ENCODE measurements around the gene AK8.

The AK8 gene

GRCh38 chr9:132732326-132733259, 145.5 kb downstream of the AK8 start:
- Histone ChIP-seq H3K36me3 (ENCODE audit: control insufficient read depth, insufficient read depth, low read length) (no peaks in the 10 kb centered on the region), H3K9me3 (ENCODE audit: control insufficient read depth, low read length) (no peaks in the 10 kb centered on the region), H3K4me1 (ENCODE audit: control insufficient read depth, insufficient read depth, low read length, poor library complexity, severe bottlenecking) (no peaks in the 10 kb centered on the region), H3K4me3 (ENCODE audit: insufficient read depth, low read depth, low read length, poor library complexity, severe bottlenecking) (no peak overlapping the region), H3K27ac (ENCODE audit: insufficient read depth, low read length, poor library complexity, severe bottlenecking) (no peak overlapping the region), H3K27me3 (replicated peaks; ENCODE audit: control insufficient read depth, insufficient read depth, low read length, poor library complexity, severe bottlenecking) (no peaks in the 10 kb centered on the region)
- DNase-seq, result no peak

GRCh38 chr9:132731230-132731629, 146.9 kb downstream of the AK8 start:
- H3K27ac ChIP-seq (ENCODE audit: insufficient read depth, low read length, poor library complexity, severe bottlenecking), result no peak overlapping the region
- no peak for DNase-seq
- H3K36me3 ChIP-seq (ENCODE audit: control insufficient read depth, insufficient read depth, low read length), result no peaks in the 10 kb centered on the region
- H3K4me3 ChIP-seq (ENCODE audit: insufficient read depth, low read depth, low read length, poor library complexity, severe bottlenecking), result no peak overlapping the region
- no peaks in the 10 kb centered on the region for H3K27me3 ChIP-seq (replicated peaks; ENCODE audit: control insufficient read depth, insufficient read depth, low read length, poor library complexity, severe bottlenecking)
- no peaks in the 10 kb centered on the region for H3K4me1 ChIP-seq (ENCODE audit: control insufficient read depth, insufficient read depth, low read length, poor library complexity, severe bottlenecking)
- no peaks in the 10 kb centered on the region for H3K9me3 ChIP-seq (ENCODE audit: control insufficient read depth, low read length)

- H3K27ac ChIP-seq (ENCODE audit: insufficient read depth, low read length, poor library complexity, severe bottlenecking), result no peak overlapping the region
- H3K36me3 ChIP-seq (ENCODE audit: control insufficient read depth, insufficient read depth, low read length), result no peaks in the 10 kb centered on the region
- DNase-seq, result no peak
- no peak overlapping the region for H3K4me3 ChIP-seq (ENCODE audit: insufficient read depth, low read depth, low read length, poor library complexity, severe bottlenecking)
- H3K4me1 ChIP-seq (ENCODE audit: control insufficient read depth, insufficient read depth, low read length, poor library complexity, severe bottlenecking), result no peaks in the 10 kb centered on the region
- no peaks in the 10 kb centered on the region for H3K27me3 ChIP-seq (replicated peaks; ENCODE audit: control insufficient read depth, insufficient read depth, low read length, poor library complexity, severe bottlenecking)
- no peaks in the 10 kb centered on the region for H3K9me3 ChIP-seq (ENCODE audit: control insufficient read depth, low read length)
Measured at GRCh38 chr9:132730054-132731033, 147.7 kb downstream of the AK8 start.

- no peak for DNase-seq
- Histone ChIP-seq H3K27ac (ENCODE audit: insufficient read depth, low read length, poor library complexity, severe bottlenecking) (no peak overlapping the region), H3K36me3 (ENCODE audit: control insufficient read depth, insufficient read depth, low read length) (no peaks in the 10 kb centered on the region), H3K9me3 (ENCODE audit: control insufficient read depth, low read length) (no peaks in the 10 kb centered on the region), H3K27me3 (replicated peaks; ENCODE audit: control insufficient read depth, insufficient read depth, low read length, poor library complexity, severe bottlenecking) (no peaks in the 10 kb centered on the region), H3K4me3 (ENCODE audit: insufficient read depth, low read depth, low read length, poor library complexity, severe bottlenecking) (no peak overlapping the region), H3K4me1 (ENCODE audit: control insufficient read depth, insufficient read depth, low read length, poor library complexity, severe bottlenecking) (no peaks in the 10 kb centered on the region)
Measured at GRCh38 chr9:132729235-132729890, 148.7 kb downstream of the AK8 start.

- H3K36me3 ChIP-seq (ENCODE audit: control insufficient read depth, insufficient read depth, low read length), result no peaks in the 10 kb centered on the region
- H3K9me3 ChIP-seq (ENCODE audit: control insufficient read depth, low read length), result no peaks in the 10 kb centered on the region
- H3K27me3 ChIP-seq (replicated peaks; ENCODE audit: control insufficient read depth, insufficient read depth, low read length, poor library complexity, severe bottlenecking), result no peaks in the 10 kb centered on the region
- H3K4me3 ChIP-seq (ENCODE audit: insufficient read depth, low read depth, low read length, poor library complexity, severe bottlenecking), result no peak overlapping the region
- no peak for DNase-seq
- no peak overlapping the region for H3K27ac ChIP-seq (ENCODE audit: insufficient read depth, low read length, poor library complexity, severe bottlenecking)
- no peaks in the 10 kb centered on the region for H3K4me1 ChIP-seq (ENCODE audit: control insufficient read depth, insufficient read depth, low read length, poor library complexity, severe bottlenecking)
Measured at GRCh38 chr9:132728497-132728896, 149.6 kb downstream of the AK8 start.

- Histone ChIP-seq H3K36me3 (ENCODE audit: control insufficient read depth, insufficient read depth, low read length) (no peaks in the 10 kb centered on the region), H3K27ac (ENCODE audit: insufficient read depth, low read length, poor library complexity, severe bottlenecking) (no peak overlapping the region), H3K4me1 (ENCODE audit: control insufficient read depth, insufficient read depth, low read length, poor library complexity, severe bottlenecking) (no peaks in the 10 kb centered on the region), H3K9me3 (ENCODE audit: control insufficient read depth, low read length) (no peaks in the 10 kb centered on the region), H3K27me3 (replicated peaks; ENCODE audit: control insufficient read depth, insufficient read depth, low read length, poor library complexity, severe bottlenecking) (no peaks in the 10 kb centered on the region), H3K4me3 (ENCODE audit: insufficient read depth, low read depth, low read length, poor library complexity, severe bottlenecking) (no peak overlapping the region)
- no peak for DNase-seq
Measured at GRCh38 chr9:132728071-132728470, 150.0 kb downstream of the AK8 start.

GRCh38 chr9:132726576-132727130, 151.4 kb downstream of the AK8 start:
- H3K4me3 ChIP-seq (ENCODE audit: insufficient read depth, low read depth, low read length, poor library complexity, severe bottlenecking), result no peak overlapping the region
- no peaks in the 10 kb centered on the region for H3K4me1 ChIP-seq (ENCODE audit: control insufficient read depth, insufficient read depth, low read length, poor library complexity, severe bottlenecking)
- H3K9me3 ChIP-seq (ENCODE audit: control insufficient read depth, low read length), result no peaks in the 10 kb centered on the region
- H3K27me3 ChIP-seq (replicated peaks; ENCODE audit: control insufficient read depth, insufficient read depth, low read length, poor library complexity, severe bottlenecking), result no peaks in the 10 kb centered on the region
- no peak for DNase-seq
- H3K27ac ChIP-seq (ENCODE audit: insufficient read depth, low read length, poor library complexity, severe bottlenecking), result no peak overlapping the region
- H3K36me3 ChIP-seq (ENCODE audit: control insufficient read depth, insufficient read depth, low read length), result no peaks in the 10 kb centered on the region

- Histone ChIP-seq H3K36me3 (ENCODE audit: control insufficient read depth, insufficient read depth, low read length) (no peaks in the 10 kb centered on the region), H3K9me3 (ENCODE audit: control insufficient read depth, low read length) (no peaks in the 10 kb centered on the region), H3K27me3 (replicated peaks; ENCODE audit: control insufficient read depth, insufficient read depth, low read length, poor library complexity, severe bottlenecking) (no peaks in the 10 kb centered on the region)
Measured at GRCh38 chr9:132725306-132725705, 152.8 kb downstream of the AK8 start.

GRCh38 chr9:132723809-132724208, 154.3 kb downstream of the AK8 start:
- Histone ChIP-seq H3K9me3 (ENCODE audit: control insufficient read depth, low read length) (no peaks in the 10 kb centered on the region), H3K27ac (ENCODE audit: insufficient read depth, low read length, poor library complexity, severe bottlenecking) (no peak overlapping the region), H3K4me3 (ENCODE audit: insufficient read depth, low read depth, low read length, poor library complexity, severe bottlenecking) (no peak overlapping the region), H3K27me3 (replicated peaks; ENCODE audit: control insufficient read depth, insufficient read depth, low read length, poor library complexity, severe bottlenecking) (no peaks in the 10 kb centered on the region), H3K4me1 (ENCODE audit: control insufficient read depth, insufficient read depth, low read length, poor library complexity, severe bottlenecking) (no peaks in the 10 kb centered on the region), H3K36me3 (ENCODE audit: control insufficient read depth, insufficient read depth, low read length) (no peaks in the 10 kb centered on the region)
- no peak for DNase-seq

More at GRCh38 chr9:132725306-132725705, 152.8 kb downstream of the AK8 start:
- Histone ChIP-seq H3K4me3 (ENCODE audit: insufficient read depth, low read depth, low read length, poor library complexity, severe bottlenecking) (no peak overlapping the region), H3K4me1 (ENCODE audit: control insufficient read depth, insufficient read depth, low read length, poor library complexity, severe bottlenecking) (no peaks in the 10 kb centered on the region), H3K27ac (ENCODE audit: insufficient read depth, low read length, poor library complexity, severe bottlenecking) (no peak overlapping the region)
- no peak for DNase-seq

Measured in effector memory CD4-positive, alpha-beta T cell (primary cell).